Smooth muscle cell (in vitro differentiated cells): Measurements from ENCODE around the gene ALKBH6. TPM values are rescaled to one million over a fixed set of nuclear protein-coding genes. Genes with fewer than 3 reads are reported as not detected.

ENCODE experiments used
- DNase-seq: peaks from one replicate; lab custom pipeline; 2025; ENCODE audit not compliant: unreplicated experiment; lab: John Stamatoyannopoulos, UW
- H2AFZ ChIP-seq: fragments of 200-600 bp; sonication (generic); 2 replicates; pipeline ENCODE4 v1.6.0; 2016; ENCODE audit warnings: antibody characterized with exemption, low read depth, mild to moderate bottlenecking
- H3F3A ChIP-seq: fragments of 200-600 bp; sonication (generic); 2 replicates; pipeline ENCODE4 v1.6.0; 2017; ENCODE audit warnings: antibody characterized with exemption, low read depth
- H3K27ac ChIP-seq: fragments of 200-600 bp; sonication (generic); 2 replicates; pipeline ENCODE4 v1.5.1; 2016; ENCODE audit warnings: low read depth, mild to moderate bottlenecking
- H3K27me3 ChIP-seq: fragments of 200-600 bp; sonication (generic); 2 replicates; pipeline ENCODE4 v1.6.1; 2016; ENCODE audit warnings: low read depth, mild to moderate bottlenecking
- H3K36me3 ChIP-seq: fragments of 200-600 bp; sonication (generic); 2 replicates; pipeline ENCODE4 v1.5.1; 2016; ENCODE audit warnings: low read depth
- H3K4me1 ChIP-seq: fragments of 200-600 bp; sonication (generic); 2 replicates; pipeline ENCODE4 v1.5.1; 2016; ENCODE audit warnings: low read depth
- H3K4me2 ChIP-seq: fragments of 200-600 bp; sonication (generic); 2 replicates; pipeline ENCODE4 v1.6.0; 2016; ENCODE audit warnings: mild to moderate bottlenecking
- H3K4me3 ChIP-seq: fragments of 200-600 bp; sonication (generic); 2 replicates; pipeline ENCODE4 v1.5.1; 2016; ENCODE audit warnings: mild to moderate bottlenecking
- H3K79me2 ChIP-seq: fragments of 200-600 bp; sonication (generic); 2 replicates; pipeline ENCODE4 v1.6.0; 2016; ENCODE audit warnings: low read depth, mild to moderate bottlenecking
- H3K9ac ChIP-seq: fragments of 200-600 bp; sonication (generic); 2 replicates; pipeline ENCODE4 v1.6.0; 2016; ENCODE audit warnings: low read depth
- H3K9me3 ChIP-seq: fragments of 200-600 bp; sonication (generic); replicated peaks from 2 replicates; pipeline ENCODE4 v1.5.1; 2016; ENCODE audit warnings: low read depth
- H4K20me1 ChIP-seq: fragments of 200-600 bp; sonication (generic); 2 replicates; pipeline ENCODE4 v1.6.0; 2016; ENCODE audit warnings: low read depth
- WGBS: methylation state at CpG from one replicate; pipeline ENCODE4 v1.1.7; 2016; ENCODE audit warnings: low lambda C conversion rate; 5-methylcytosine and 5-hydroxymethylcytosine counted together
- polyA plus RNA-seq: library from polyadenylated mRNA; unstranded; fragments of >200 nt; fragmentation: Nextera tagmentation; extraction: Ambion mirVana; gene quantifications from 2 replicates; pipeline ENCODE4 v1.2.1, GENCODE V29; 2016
- total RNA-seq: library from RNA; depleted of rRNA; stranded (reverse); fragments of >200 nt; gene quantifications from 2 replicates; pipeline ENCODE4 v1.2.3, GENCODE V29; 2014
- TF ChIP-seq, protein P1 (sequence below): fragments of 200-600 bp; sonication (generic); IDR thresholded peaks from 2 replicates; pipeline ENCODE4 v1.5.1; 2017; ENCODE audit warnings: borderline replicate concordance, mild to moderate bottlenecking, antibody characterized with exemption; ENCODE audit not compliant: insufficient read depth, poor library complexity, severe bottlenecking

The ALKBH6 gene
- total and polyA plus RNA-seq, 2 experiments from 2014 or later: 26.2 to 36.1 TPM

- Histone ChIP-seq H4K20me1 (no peaks in the 10 kb centered on the region), H2AFZ (no peak overlapping the region), H3K9me3 (no peaks in the 10 kb centered on the region), H3K4me2 (no peak overlapping the region), H3K27ac (no peak overlapping the region), H3K4me1 (no peaks in the 10 kb centered on the region), H3F3A (peaks cover 6% of the 10 kb centered on the region), H3K27me3 (no peaks in the 10 kb centered on the region), H3K79me2 (no peaks in the 10 kb centered on the region), H3K4me3 (no peak overlapping the region), H3K36me3 (no peaks in the 10 kb centered on the region), H3K9ac (no peak overlapping the region)
- DNase-seq: no peak
- 94% methylated on average over 4 of the region's 4 CpGs for WGBS
- TF ChIP-seq, protein P1, sequence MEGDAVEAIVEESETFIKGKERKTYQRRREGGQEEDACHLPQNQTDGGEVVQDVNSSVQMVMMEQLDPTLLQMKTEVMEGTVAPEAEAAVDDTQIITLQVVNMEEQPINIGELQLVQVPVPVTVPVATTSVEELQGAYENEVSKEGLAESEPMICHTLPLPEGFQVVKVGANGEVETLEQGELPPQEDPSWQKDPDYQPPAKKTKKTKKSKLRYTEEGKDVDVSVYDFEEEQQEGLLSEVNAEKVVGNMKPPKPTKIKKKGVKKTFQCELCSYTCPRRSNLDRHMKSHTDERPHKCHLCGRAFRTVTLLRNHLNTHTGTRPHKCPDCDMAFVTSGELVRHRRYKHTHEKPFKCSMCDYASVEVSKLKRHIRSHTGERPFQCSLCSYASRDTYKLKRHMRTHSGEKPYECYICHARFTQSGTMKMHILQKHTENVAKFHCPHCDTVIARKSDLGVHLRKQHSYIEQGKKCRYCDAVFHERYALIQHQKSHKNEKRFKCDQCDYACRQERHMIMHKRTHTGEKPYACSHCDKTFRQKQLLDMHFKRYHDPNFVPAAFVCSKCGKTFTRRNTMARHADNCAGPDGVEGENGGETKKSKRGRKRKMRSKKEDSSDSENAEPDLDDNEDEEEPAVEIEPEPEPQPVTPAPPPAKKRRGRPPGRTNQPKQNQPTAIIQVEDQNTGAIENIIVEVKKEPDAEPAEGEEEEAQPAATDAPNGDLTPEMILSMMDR: no peak
Observed at GRCh38 chr19:36049080-36049698, 35.2 kb upstream of the ALKBH6 start.

GRCh38 chr19:36047835-36048234, 33.8 kb upstream of the ALKBH6 start:
- Histone ChIP-seq H4K20me1 (no peaks in the 10 kb centered on the region), H3K79me2 (no peaks in the 10 kb centered on the region), H3K4me2 (no peak overlapping the region), H3K27me3 (no peaks in the 10 kb centered on the region), H2AFZ (no peak overlapping the region), H3K9me3 (no peaks in the 10 kb centered on the region), H3K4me3 (no peak overlapping the region), H3K4me1 (no peaks in the 10 kb centered on the region), H3K27ac (no peak overlapping the region), H3F3A (no peaks in the 10 kb centered on the region), H3K36me3 (no peaks in the 10 kb centered on the region), H3K9ac (no peak overlapping the region)
- TF ChIP-seq, protein P1: no peak
- DNase-seq: no peak

DNA sequence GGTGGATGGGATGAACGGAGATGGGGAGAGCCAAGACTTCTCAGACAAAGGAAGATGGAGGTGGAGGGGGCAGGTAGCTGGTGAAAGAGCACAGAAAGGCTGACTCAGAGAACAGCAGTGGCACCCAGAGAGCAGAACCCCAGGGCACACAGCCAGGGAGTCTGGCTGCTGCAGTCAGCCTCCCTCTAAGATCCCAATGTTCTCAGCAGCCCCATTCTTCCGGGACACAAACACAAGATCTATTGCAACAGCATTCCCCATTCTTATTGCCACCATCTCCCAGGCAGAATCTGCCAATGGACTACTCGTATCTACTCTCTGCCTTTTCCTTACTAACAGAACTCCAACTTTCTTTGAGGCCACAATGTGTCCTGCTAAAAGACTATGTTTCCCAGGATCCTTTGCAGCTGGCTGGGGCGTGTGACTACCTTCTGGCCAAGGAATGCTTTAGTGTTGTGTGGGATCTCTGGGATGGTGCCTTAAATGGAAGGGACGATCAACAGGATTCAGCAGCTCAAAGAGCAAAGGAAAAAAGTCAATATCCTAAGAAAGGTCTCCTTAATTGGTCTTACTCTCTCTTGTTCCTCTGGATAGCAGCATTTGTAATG, 32.5 kb upstream of the ALKBH6 start:
- Histone ChIP-seq H3K4me3 (no peak overlapping the region), H3K36me3 (no peaks in the 10 kb centered on the region), H3K27ac (no peak overlapping the region), H3K79me2 (no peaks in the 10 kb centered on the region), H3K4me1 (no peaks in the 10 kb centered on the region), H3F3A (no peaks in the 10 kb centered on the region), H3K9ac (no peak overlapping the region), H3K9me3 (no peaks in the 10 kb centered on the region), H2AFZ (no peak overlapping the region), H4K20me1 (no peaks in the 10 kb centered on the region), H3K4me2 (no peak overlapping the region), H3K27me3 (no peaks in the 10 kb centered on the region)
- DNase-seq: no peak
- TF ChIP-seq, protein P1: no peak
- 96% methylated on average over 5 of the region's 5 CpGs for WGBS

DNA sequence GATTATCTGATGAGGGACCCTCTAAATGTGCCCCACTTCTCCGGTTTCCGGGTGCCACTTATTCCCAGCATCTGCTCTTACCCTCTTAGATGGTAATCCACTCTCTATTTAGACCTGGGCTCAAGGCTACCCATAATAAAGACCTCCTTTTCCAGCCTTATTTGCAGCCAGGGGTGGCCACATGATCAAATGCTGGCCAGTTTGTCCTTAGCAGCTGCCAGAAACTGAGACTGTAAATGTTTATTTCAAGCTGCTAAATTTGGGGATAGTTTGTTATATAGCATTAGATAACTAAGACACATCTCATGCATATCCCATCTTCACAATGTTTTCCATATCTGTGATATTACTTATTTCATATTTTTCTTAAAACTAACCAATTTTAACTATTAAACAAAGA, 29.9 kb upstream of the ALKBH6 start:
- TF ChIP-seq, protein P1: no peak
- H4K20me1 ChIP-seq: no peaks in the 10 kb centered on the region
- 84% methylated on average over 2 of the region's 2 CpGs for WGBS
- no peaks in the 10 kb centered on the region for H3K79me2 ChIP-seq
- no peak for DNase-seq
- no peaks in the 10 kb centered on the region for H3F3A ChIP-seq
- no peaks in the 10 kb centered on the region for H3K9me3 ChIP-seq
- H3K36me3 ChIP-seq: no peaks in the 10 kb centered on the region
- no peaks in the 10 kb centered on the region for H3K4me1 ChIP-seq
- H3K9ac ChIP-seq: no peak overlapping the region
- no peak overlapping the region for H3K4me3 ChIP-seq
- H2AFZ ChIP-seq: no peak overlapping the region
- H3K27ac ChIP-seq: no peak overlapping the region
- no peaks in the 10 kb centered on the region for H3K27me3 ChIP-seq
- no peak overlapping the region for H3K4me2 ChIP-seq
